ENCODE data around the gene MPHOSPH6.
"Not testable (repeated sequence)": the region's sequence is repeated elsewhere in the genome, so short reads cannot be mapped to it uniquely, and the experiment has no call there.

The MPHOSPH6 gene

GRCh38 chr16:82167670-82168069 lies 2.4 kb downstream of the MPHOSPH6 start:
- no peak for FAIRE-seq

DNA sequence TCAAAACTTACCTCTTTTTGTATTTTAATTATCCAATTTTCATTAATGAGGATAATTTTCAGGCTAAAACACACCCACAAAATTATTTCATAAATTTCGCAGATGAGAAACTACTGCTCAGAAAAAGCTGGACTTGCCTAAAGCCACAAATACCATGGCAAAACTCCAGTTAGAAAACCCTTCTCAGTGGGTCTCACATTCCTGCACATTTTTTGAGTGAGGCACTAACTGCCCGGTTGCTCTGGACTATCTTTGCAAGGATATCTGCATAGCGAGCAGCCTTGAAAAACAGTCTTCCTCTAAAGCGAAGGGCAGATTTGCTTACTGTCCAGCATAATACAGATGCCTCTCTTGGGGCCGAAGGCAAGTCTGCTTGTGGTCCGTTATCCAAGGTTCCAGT lies 9.8 kb downstream of the MPHOSPH6 start:
- FAIRE-seq = no peak

DNA sequence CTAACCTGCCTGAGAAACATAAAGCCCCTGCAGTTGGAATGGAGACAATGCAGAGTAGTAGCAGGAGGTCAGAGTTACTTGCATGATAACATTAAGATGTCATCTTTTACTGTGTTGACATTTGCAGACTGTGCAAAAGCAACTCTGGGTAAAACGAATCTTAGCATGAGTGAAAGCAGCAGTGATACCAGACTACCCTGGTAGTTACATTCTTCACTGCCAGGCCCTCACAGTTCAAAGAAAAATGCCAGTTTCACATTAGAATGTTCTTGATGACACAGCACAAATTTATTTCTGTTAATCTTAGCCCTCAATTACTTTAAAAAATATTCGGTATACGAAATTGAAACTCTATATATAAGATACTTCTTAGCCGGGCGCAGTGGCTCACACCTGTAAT lies 12.2 kb downstream of the MPHOSPH6 start:
- FAIRE-seq = no peak

DNA sequence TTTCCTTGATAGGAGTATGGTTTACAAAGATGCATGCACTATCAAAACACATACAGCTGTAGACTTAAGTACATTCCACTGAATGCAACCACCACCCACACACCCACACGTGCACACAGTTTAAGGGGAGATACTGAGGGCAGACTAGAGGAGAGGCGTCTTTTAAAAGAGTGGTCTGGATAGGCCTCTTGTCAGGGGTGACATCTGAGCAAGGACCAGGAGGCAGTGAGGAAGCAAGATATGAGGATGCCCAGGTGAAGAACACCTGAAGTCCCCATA lies 12.6 kb downstream of the MPHOSPH6 start:
- no peak for FAIRE-seq

- no peak for FAIRE-seq
These were observed 13.1 kb downstream of the MPHOSPH6 start for GRCh38 chr16:82156761-82157533.

GRCh38 chr16:82152641-82153112 lies 17.3 kb downstream of the MPHOSPH6 start:
- no peak for FAIRE-seq

DNA sequence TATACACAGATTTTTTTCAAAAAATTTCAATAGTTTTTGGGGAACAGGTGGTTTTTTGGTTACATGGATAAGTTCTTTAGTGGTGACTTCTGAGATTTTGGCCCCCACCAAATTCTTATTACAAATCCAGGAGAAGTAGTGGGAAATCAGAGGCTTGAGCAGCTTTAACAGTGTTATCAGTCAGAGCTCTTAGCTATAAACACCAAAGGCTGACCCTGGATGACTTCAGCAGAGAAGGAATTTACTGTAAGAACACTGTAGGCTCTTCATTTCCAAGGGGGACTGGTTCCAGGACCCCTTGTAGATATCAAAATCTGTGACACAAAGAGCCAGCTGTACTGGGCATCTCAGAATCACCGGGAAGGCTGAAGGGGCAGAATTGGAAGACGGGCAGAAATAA lies 17.8 kb downstream of the MPHOSPH6 start:
- FAIRE-seq = no peak

GRCh38 chr16:82150549-82150948 lies 19.5 kb downstream of the MPHOSPH6 start:
- no peak for FAIRE-seq

- FAIRE-seq = no peak
These were observed 20.5 kb downstream of the MPHOSPH6 start for GRCh38 chr16:82149536-82149935.

- FAIRE-seq = no peak
These were observed 22.5 kb downstream of the MPHOSPH6 start for GRCh38 chr16:82147546-82147945.

DNA sequence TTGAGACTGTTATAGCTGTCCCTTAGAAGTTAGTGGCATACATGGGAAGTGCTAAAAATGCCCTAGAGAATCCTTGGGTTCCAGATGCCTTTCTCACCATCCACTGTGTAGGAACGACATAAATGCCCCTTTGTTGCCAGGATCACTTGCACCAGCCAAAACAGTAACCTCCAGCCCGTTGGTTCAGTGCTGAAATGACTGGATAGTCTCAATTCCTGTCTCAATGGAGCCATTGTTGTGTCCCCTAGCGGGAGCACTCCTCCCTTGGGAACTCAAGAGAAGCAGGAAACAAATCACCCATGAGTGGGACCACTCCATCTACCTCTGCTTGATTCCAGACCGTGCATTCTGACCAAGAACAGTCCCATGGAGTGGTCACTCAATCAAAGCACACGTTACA lies 23.1 kb downstream of the MPHOSPH6 start:
- FAIRE-seq = no peak

DNA sequence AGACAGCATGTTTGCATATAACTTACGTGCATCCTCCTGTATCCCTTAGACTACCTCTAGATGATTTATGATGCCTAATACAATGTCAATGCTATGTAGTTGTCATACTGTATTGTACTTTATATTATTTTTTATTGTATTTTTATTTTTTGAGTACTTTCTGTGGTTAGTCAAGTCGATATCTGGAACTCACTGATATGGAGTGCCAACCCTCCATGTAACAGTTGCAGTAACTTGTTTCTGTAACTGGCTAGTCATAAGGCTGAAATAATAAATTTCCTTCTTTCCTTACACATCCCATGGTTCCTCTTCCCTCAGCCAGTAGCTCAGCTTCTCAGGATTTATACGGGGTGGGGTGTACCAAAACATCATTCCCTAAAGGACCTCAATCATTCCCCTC lies 23.5 kb downstream of the MPHOSPH6 start:
- no peak for FAIRE-seq

DNA sequence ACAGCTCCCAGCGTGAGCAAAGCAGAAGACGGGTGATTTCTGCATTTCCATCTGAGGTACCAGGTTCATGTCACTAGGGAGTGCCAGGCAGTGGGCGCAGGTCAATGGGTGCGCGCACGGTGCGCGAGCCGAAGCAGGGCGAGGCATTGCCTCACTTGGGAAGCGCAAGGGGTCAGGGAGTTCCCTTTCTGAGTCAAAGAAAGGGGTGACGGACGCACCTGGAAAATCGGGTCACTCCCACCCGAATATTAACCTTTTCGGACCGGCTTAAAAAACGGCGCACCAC lies 30.8 kb downstream of the MPHOSPH6 start:
- not testable (repeated sequence) for FAIRE-seq

DNA sequence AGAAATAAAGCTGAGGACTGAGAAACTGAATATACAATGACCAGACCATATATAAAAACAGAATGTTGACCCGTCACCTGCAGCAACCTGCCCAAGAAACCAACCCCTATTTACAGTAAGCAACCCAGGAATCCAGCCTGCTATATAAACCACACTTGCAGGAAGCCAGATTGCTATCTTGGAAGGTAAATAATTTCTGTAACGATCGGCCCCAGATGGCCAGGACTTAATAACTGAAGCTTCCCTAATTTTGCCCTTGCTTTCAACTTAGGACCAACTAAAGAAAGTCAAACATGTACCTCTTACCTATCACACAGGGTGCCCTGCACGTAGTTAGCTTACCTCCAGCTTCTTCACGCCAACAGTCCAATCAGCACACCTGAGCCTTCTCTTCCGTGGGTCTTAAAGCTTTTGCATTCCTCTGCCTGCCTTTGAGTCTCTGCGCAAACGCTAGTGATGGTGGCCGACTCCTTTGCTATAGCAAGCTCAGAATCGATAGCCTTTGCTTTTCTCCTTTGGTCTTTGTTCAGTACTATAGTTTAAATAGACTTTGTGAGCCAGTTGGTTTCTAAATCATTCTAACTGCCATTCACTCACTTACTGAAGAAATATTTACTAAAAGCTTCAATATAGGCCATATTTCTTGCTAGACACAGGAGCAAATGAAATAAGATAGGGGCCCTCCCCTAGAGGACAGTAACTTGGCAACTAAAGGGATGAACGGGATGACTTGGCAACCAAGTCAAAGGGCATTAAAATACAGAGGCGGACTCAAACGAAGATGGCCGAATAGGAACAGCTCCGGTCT lies 31.3 kb downstream of the MPHOSPH6 start:
- FAIRE-seq = no peak

GRCh38 chr16:82137822-82138167 lies 32.2 kb downstream of the MPHOSPH6 start:
- no peak for FAIRE-seq

- FAIRE-seq = no peak
These were observed 32.8 kb downstream of the MPHOSPH6 start for GRCh38 chr16:82136956-82137821.

DNA sequence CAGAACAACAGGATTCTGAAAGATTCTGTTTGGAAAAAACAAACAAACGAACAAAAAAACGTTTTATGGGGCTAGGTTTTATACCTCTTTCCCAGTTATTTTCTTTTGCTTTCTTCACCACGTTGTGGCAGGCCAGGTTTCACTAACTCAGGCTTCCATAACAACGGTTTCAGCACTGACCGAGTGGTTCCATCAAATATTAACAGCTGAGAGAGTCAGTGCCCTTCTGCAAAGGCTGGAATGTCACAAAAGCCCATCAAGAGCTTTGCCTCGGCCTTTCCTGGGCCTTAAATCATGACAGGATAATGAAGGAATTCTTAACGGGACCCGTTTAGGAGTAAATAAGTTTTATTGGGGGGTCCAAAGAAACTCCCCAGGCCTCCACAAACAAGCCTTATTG lies 34.2 kb downstream of the MPHOSPH6 start:
- no peak for FAIRE-seq

GRCh38 chr16:82134846-82135245 lies 35.2 kb downstream of the MPHOSPH6 start:
- FAIRE-seq = no peak

- no peak for FAIRE-seq
These were observed 36.2 kb downstream of the MPHOSPH6 start for GRCh38 chr16:82133798-82134197.

GRCh38 chr16:82129881-82130280 lies 40.1 kb downstream of the MPHOSPH6 start:
- FAIRE-seq = no peak

DNA sequence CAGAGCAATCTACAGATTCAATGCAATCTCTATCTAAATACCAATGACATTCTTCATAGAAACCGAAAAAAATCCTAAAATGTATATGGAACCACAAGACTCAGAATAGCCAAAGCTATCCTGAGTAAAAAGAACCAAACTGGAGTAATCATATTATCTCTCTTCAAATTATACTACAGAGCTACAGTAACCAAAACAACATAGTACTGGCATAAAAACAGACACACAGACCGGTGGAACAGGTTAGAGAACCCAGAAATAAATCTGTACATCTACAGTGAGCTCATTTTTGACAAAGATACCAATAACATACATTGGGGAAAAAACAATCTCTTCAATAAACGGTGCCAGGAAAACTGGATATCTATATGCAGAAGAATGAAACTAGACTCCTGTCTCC lies 45.4 kb downstream of the MPHOSPH6 start:
- no peak for FAIRE-seq

DNA sequence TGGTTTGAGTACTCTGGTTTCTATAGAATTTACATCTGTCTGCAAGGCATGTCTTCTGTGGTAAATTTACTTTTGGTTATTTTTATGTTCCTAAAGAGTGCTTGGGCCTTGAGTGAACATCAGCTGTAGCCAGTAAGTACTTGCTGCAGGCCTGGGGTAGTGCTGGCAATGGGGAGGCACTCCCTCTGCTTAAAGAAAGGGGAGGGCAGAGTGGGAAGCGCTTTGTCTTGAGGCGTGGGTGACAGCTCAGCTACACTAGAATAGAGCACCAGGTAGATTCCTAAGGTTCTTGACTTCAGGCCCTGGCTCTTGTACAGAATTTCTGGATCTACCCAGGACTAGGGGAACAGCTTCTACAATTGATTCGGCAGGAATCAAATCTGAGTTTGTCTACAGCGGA lies 50.6 kb downstream of the MPHOSPH6 start:
- no peak for FAIRE-seq

- FAIRE-seq = no peak
These were observed 51.3 kb downstream of the MPHOSPH6 start for GRCh38 chr16:82118749-82119148.

DNA sequence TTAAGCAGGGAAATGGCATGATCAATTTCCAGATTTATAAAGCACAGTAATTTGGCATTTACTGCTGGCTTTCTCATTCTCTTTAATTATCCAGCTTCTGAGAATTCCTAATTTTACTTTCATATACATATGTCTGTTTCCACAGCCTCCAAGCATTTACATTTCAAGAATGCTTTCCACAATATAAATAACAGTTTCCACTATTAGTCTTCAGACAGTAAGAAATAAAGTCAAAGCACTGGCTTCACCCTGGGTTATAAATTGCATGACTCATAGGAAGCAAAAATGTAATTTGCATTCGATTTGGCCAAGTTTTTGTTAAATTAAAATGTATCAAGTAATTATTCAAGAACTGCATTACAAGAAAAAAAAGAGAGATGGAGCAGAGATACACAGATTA lies 53.5 kb downstream of the MPHOSPH6 start:
- no peak for FAIRE-seq

Data from TTC549 (cell line).